GM12891 (cell line): ENCODE data around the gene SLC9A4. TPM values are rescaled to one million over a fixed set of nuclear protein-coding genes. Genes with fewer than 3 reads are reported as not detected.

Source experiments
- DNase-seq: peaks from one replicate; pipeline ENCODE4 v3.0.0; 2011; ENCODE audit warnings: low spot score; ENCODE audit not compliant: insufficient read length
- FAIRE-seq: peaks from 2 replicates; lab custom pipeline; 2011; peaks lifted over from hg19 to GRCh38; lab: Jason Lieb, UNC
- PAX5 ChIP-seq: IDR thresholded peaks from 2 replicates; pipeline ENCODE4 v1.6.1; 2011; ENCODE audit warnings: low read length, moderate library complexity, mild to moderate bottlenecking; ENCODE audit not compliant: insufficient read depth, severe bottlenecking
- POLR2A ChIP-seq: IDR thresholded peaks from 2 replicates; pipeline ENCODE4 v1.6.1; 2011; ENCODE audit warnings: low read depth, low read length, control low read depth
- POLR2AphosphoS5 ChIP-seq: IDR thresholded peaks from 2 replicates; pipeline ENCODE4 v1.6.1; 2011; ENCODE audit warnings: low read depth, low read length, control low read depth
- POU2F2 ChIP-seq: IDR thresholded peaks from 2 replicates; pipeline ENCODE4 v1.6.1; 2011; ENCODE audit warnings: low read depth, mild to moderate bottlenecking, control low read depth, low read length, moderate library complexity
- SPI1 ChIP-seq: IDR thresholded peaks from 2 replicates; pipeline ENCODE4 v1.6.1; 2011; ENCODE audit warnings: low read depth, low read length, control low read depth
- TAF1 ChIP-seq: IDR thresholded peaks from 2 replicates; pipeline ENCODE4 v1.6.1; 2011; ENCODE audit warnings: low read depth, low read length, control low read depth
- polyA plus RNA-seq: library from polyadenylated mRNA; unstranded; fragments of >200 nt; gene quantifications from one replicate; pipeline ENCODE4 v1.2.1, GENCODE V29; 2012; ENCODE audit warnings: low read depth, missing spikeins, inconsistent platforms; ENCODE audit not compliant: missing spikeins

The SLC9A4 gene
- not detected for polyA plus RNA-seq

GRCh38 chr2:102473020-102473419 lies at the start of gene SLC9A4:
TSS of gene SLC9A4 (plus strand) at chr2:102473226. CDS start at chr2:102473760, 534 bp downstream.
- TF ChIP-seq PAX5 (no peak), POLR2AphosphoS5 (no peak), SPI1 (no peak), POU2F2 (no peak), POLR2A (no peak), TAF1 (no peak)
- DNase-seq (peak; percentile 20), FAIRE-seq (peak; percentile 67)

DNA sequence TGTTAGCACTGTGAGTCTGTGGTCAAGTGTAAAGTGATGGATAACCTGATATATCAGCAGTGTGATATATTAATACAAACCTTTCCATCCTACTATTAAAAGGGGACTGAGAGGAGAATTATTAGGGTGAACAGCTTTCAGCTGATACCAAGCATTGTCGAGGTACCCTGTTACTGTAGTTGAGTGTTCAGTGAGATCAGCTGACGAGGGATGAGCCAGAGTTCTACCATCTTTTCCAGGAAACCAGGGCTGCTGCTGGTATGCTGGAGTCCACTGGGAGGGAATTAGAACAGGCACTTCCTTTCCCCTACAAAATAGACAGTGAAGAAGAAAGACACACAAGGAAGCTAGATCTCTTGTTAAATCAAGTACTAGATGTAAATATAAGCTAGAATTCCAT lies 49.7 kb upstream of the SLC9A4 start:
- FAIRE-seq, result no peak
- TF ChIP-seq POLR2A, result no peak
- TF ChIP-seq PAX5, result no peak
- DNase-seq, result no peak

DNA sequence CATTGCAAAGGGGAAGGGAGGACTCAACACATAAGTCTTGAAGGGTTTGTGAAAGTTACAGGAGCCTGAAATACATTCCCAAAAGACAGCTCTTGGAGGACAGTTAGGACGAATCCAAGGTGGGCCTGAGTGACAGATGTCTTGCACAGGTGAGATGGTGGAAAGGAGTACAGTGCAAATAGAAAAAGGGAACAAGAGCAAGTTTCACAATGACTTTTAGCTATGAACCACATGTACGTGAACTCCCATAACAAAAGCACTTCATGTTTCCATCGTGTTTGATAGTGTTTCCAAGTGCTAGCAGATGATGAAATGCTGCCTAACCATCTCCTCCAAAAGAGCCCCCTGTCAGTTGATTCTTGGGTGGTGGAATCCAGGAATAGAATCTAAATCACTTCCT lies 48.3 kb upstream of the SLC9A4 start:
- TF ChIP-seq SPI1, result peak; percentile 81
- no peak for TF ChIP-seq POU2F2
- FAIRE-seq (peak; percentile 63), DNase-seq (no peak)

DNA sequence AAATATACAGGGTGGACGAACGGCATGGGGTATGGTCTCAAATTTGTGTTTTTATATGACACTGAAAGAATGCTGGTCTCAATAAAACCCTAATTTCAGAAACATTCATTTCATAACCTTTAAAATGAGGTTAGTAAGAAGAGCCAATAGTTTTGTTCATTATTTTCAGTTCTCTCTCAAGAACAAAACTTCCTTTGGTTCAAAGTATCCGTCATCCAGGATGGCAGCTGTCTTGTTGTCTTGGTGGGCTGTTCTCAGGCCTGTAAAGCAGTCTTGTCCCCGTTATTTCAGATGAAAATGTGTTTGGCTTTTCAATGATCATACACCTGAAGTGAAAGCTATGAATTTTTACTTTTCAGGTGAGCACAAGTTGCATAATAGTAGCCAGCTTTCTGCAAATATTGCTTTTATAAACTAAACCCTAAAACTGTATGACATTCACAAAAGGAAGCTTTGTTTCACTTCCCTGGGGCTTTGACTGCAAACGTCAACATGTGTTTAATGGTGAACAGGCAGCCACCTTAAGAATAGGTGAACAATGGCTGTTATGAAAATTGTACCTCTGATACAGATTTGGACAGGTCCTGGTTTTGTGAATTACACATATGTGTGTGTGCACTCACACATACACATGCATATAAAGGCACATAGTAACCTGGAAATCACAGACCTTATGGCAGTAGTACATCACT lies 47.4 kb upstream of the SLC9A4 start:
- no peak for TF ChIP-seq POU2F2
- TF ChIP-seq POLR2AphosphoS5, result no peak
- TF ChIP-seq SPI1, result peak; percentile 63
- TF ChIP-seq POLR2A, result no peak
- TF ChIP-seq PAX5, result no peak
- no peak for TF ChIP-seq TAF1
- no peak for FAIRE-seq
- DNase-seq, result no peak

DNA sequence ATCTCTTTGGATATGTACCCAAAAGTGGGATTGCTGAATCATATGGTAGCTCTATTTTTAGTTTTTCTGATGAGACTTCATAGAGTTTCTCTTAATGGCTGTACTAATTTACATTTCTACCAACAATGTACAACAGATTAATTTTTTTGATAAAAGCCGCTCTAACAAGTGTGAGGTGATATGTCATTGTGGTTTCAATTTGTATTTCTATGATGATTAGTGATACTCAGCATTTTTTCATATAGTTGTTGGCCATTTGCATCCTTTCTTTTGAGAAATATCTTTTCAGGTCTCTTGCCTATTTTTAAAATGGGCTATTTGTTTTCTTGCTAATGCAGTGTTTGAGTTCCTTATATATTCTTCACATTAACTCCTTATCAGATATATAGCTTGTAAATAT lies 45.8 kb upstream of the SLC9A4 start:
- no peak for FAIRE-seq

GRCh38 chr2:102428573-102428972 lies 44.5 kb upstream of the SLC9A4 start:
- no peak for DNase-seq
- no peak for TF ChIP-seq SPI1
- no peak for TF ChIP-seq POU2F2
- no peak for TF ChIP-seq POLR2A
- TF ChIP-seq PAX5, result no peak
- no peak for TF ChIP-seq TAF1
- no peak for TF ChIP-seq POLR2AphosphoS5
- FAIRE-seq, result no peak

More for the DNA sequence above, 45.8 kb upstream of the SLC9A4 start:
- TF ChIP-seq POLR2AphosphoS5 (no peak), POLR2A (no peak), POU2F2 (no peak), SPI1 (no peak), TAF1 (no peak), PAX5 (no peak)
- no peak for DNase-seq

- no peak for DNase-seq
- TF ChIP-seq TAF1 (no peak), POLR2AphosphoS5 (no peak), POU2F2 (no peak), SPI1 (no peak), PAX5 (no peak)
- no peak for FAIRE-seq
Observed at GRCh38 chr2:102432386-102432785, 40.6 kb upstream of the SLC9A4 start.

GRCh38 chr2:102433973-102434654 lies 38.9 kb upstream of the SLC9A4 start:
- FAIRE-seq (no peak), DNase-seq (no peak)
- TF ChIP-seq SPI1 (no peak), POU2F2 (no peak), POLR2A (no peak)

- FAIRE-seq, result no peak
- TF ChIP-seq POU2F2, result no peak
- TF ChIP-seq SPI1, result no peak
- TF ChIP-seq POLR2AphosphoS5, result no peak
- no peak for DNase-seq
Observed at GRCh38 chr2:102434655-102435381, 38.2 kb upstream of the SLC9A4 start.

GRCh38 chr2:102435741-102436140 lies 37.3 kb upstream of the SLC9A4 start:
- no peak for DNase-seq
- no peak for FAIRE-seq
- no peak for TF ChIP-seq POU2F2
- TF ChIP-seq SPI1, result no peak
- no peak for TF ChIP-seq POLR2A
